Forelimb muscle (tissue), 1 donor: ENCODE measurements around the gene STK32B. TPM values are rescaled to one million over a fixed set of nuclear protein-coding genes. Genes with fewer than 3 reads are reported as not detected.

Source experiments
- DNase-seq: peaks from one replicate; pipeline ENCODE4 v3.0.0-alpha.2; 2013; ENCODE audit warnings: low read depth
- polyA plus RNA-seq: library from polyadenylated mRNA; unstranded; fragments of 120-200 nt; gene quantifications from one replicate; pipeline ENCODE4 v1.2.1, GENCODE V29; 2013; ENCODE audit not compliant: insufficient read length

STK32B gene
- polyA plus RNA-seq, 1 donor, result 5.4 TPM

GRCh38 chr4:5124876-5125275 is 73.6 kb downstream of the STK32B start:
- DNase-seq, result no peak

DNA sequence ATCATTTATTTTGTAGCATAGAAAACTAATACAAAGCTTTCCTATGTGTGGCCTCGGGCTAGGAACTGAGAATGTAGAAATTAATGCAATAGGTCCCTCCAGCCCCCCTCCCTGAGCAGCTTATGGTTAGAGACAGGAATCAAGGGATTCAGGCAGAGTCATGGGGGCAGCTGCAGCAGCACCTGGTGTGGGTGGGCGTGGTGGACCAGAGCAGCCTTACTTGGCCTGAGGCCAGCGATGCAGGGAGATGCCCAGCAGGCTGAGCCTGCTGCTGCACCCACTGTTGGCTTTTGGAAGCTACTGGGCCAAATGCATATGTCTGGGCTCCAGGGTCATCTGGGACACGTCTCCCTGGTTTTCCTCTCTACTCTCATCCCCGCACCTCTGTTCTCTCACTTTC is 74.0 kb downstream of the STK32B start:
- no peak for DNase-seq

GRCh38 chr4:5126231-5126630 is 75.0 kb downstream of the STK32B start:
- no peak for DNase-seq

- DNase-seq, result no peak
These were observed 75.6 kb downstream of the STK32B start for GRCh38 chr4:5126857-5127256.

GRCh38 chr4:5127556-5127955 is 76.3 kb downstream of the STK32B start:
- DNase-seq, result no peak

DNA sequence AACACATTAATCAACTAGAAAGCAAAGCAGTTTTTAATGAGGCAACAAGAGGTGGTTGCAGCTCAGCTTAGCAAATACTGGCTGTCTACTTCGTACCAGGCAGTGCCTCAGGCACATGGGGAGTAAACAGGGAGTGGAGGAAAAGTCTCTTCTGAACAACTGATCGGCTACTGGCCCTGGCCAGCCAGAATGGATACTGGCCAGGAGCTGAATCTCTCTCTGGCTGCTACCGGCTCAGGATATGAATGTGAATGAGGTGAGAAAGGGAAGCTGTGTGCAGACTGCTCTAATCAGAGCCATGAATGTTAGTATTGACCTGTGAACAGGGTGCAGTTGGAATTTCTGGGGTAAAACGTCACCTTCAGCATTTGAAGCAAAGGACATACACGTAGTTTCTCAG is 77.3 kb downstream of the STK32B start:
- DNase-seq, result no peak

- no peak for DNase-seq
These were observed 81.9 kb downstream of the STK32B start for GRCh38 chr4:5133201-5133600.

DNA sequence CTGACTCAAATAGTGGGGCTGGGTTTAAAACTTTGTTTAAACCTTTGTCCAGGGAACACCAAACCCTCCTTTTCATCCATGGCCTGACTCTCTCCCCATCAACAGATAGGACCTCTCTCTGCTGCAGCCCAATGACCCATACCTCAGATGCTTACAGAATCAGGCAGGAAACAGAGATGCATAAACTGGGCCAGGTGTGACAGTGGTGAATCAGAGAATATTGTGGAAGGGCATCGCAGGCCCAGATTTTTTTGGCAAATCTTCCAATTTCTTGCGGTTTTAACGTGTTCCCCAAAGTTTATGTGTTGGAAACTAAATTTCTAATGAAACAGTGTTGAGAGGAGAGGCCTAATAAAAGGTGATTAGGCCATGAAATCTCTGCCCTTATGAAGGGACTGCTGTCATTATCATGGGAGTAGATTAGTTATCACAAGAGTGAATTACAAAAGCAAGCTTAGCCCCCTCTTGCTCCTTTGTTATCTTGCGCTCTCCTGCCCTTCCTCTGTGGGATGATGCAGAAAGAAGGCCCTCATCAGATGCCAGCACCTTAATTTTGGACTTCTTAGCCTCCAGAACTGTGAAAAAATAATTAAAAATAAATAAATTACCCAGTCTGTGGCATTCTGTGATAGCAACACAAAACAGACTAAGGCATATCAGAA is 82.8 kb downstream of the STK32B start:
- no peak for DNase-seq

GRCh38 chr4:5134620-5135019 is 83.3 kb downstream of the STK32B start:
- DNase-seq, result no peak

GRCh38 chr4:5137226-5137625 is 85.9 kb downstream of the STK32B start:
- no peak for DNase-seq

DNA sequence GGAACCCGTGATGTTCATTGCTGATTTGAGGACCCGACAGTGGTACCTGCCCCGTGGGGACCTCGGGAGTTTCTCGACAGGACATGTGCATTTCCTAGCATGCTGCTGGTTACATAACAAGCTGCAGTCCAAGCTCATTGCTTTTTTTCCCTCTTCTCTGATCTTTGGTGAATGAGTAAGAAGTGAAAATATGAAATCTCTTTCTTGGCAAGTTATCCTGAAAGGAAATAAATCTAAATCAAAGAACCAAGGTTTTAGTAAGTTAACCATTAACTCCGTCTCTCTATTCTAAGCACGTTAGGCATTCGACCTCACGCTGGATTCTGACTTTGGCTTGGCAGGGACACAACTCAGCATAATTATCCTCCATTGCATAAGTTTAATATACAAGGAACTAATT is 86.6 kb downstream of the STK32B start:
- no peak for DNase-seq

DNA sequence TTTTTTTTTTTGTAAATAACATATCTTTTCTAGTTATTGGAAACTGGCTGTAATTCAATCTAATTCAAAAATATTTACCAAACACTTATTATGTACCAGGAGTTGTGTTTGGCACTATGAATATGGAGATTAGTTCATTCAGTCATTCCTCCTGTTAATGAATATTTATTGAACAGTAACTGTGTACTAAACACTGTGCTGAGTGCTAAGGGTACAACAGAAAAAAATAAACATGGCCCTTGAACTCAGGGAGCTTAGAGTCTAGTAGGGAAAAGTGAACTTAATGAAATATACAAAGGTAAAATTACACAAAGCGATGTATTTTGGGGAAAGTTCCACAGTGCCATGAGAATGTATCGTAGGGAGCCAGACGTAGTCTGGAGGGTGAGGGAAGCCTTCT is 87.1 kb downstream of the STK32B start:
- no peak for DNase-seq

DNA sequence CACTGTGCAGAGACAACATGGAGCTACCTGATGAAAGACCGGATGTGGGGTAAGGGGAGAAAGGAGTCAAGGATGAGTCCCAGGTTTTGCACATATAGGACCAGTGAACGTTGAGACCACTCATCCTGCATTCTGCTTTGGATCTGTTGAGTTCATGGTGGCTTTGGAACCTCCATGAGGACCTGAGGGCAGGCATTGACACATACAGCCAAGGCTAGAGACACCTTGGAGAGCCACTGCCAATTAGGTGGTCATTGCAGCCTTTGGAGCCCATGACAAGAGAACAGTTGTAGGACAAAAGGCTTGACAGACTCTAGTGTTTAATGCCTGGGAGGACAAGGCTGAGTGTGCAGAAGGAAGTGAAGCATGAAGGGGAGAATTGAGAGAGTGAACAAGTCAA is 87.9 kb downstream of the STK32B start:
- DNase-seq, result no peak

DNA sequence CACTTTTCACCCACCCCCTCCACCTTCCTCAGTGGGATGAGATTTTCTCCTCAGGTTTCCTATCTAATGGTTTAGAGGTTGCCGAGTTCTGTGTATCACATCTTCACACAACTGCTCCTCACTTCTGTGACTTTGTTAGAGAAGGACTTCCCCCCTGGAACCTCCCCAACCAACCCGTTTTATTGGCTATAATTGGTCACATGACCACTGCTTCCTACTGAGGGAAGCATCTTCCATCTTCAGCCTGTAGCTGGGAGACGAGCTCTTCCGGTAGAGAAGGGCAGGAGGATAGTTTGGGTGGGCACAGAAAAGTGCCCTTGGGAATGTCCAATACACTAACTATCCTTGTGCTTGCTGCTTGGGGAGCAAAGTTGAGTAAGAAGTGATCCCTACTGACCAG is 90.5 kb downstream of the STK32B start:
- DNase-seq, result no peak

DNA sequence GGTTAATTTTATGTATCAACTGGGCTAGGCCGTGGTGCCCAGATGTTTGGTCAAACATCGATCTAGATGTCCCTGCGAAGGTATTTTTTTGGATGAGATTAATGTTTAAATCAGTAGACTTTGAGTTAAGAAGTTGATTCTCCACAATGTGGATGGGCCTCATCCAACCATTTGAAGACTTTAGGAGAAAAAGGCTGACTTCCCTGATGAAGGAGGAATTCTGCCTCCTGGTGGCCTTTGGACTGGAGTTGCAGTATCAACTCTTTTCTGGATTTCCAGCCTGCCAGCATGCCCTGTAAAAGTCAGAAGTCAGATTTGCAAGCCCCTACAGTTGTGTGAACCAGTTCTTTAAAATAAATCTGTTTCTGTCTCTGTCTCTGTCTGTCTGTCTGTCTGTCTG is 91.4 kb downstream of the STK32B start:
- no peak for DNase-seq

DNA sequence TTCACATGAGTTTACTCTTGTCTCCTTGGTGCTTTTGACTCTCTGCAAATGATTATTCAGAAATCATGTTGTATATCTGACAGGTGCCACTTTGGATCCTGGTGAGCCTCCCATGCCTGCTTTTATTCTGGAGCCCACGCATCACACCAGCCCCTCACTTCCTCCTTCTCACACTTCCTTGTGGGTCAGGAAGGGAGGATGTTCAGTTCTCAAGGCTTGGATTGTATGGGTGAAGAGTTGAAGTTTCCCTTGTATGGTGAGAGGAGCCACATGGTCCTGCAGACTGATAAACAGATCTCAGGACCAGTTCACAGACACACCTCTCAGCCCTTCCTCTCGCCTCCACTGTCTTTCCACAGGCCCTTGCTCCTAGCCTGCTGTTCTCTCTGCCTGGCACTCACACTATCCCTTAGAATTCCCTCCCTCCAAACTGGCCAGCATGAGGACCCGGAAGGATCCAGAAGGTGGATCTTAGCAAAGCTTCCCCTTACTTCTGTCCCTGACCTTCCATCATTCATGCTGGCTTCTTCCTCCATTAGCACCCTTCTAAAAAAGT is 92.1 kb downstream of the STK32B start:
- no peak for DNase-seq

DNA sequence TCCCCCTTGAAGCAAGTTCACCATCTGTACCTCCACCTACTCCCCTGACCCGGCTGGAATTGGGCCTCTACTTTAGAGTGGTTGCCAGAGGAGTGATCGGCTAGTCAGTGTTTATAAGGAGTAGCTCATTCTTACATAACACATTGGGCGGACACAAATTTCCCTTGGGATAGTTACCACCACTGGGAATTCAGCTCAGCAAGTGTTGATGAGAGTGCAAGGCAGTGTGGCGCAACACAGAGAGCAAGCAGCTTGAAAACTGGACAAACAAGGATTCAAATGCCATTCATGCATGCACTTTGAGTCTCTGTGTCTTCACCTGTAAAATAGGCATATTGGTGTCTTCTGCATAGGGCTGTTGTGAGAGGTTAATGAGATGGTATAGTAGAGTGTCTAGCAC is 92.7 kb downstream of the STK32B start:
- DNase-seq, result no peak

GRCh38 chr4:5144384-5144783 is 93.1 kb downstream of the STK32B start:
- no peak for DNase-seq

- no peak for DNase-seq
These were observed 95.0 kb downstream of the STK32B start for GRCh38 chr4:5146248-5146647.

- no peak for DNase-seq
These were observed 101.2 kb downstream of the STK32B start for GRCh38 chr4:5152521-5152920.

- DNase-seq, result peak; percentile 36
These were observed 105.4 kb downstream of the STK32B start for GRCh38 chr4:5156682-5157081.

DNA sequence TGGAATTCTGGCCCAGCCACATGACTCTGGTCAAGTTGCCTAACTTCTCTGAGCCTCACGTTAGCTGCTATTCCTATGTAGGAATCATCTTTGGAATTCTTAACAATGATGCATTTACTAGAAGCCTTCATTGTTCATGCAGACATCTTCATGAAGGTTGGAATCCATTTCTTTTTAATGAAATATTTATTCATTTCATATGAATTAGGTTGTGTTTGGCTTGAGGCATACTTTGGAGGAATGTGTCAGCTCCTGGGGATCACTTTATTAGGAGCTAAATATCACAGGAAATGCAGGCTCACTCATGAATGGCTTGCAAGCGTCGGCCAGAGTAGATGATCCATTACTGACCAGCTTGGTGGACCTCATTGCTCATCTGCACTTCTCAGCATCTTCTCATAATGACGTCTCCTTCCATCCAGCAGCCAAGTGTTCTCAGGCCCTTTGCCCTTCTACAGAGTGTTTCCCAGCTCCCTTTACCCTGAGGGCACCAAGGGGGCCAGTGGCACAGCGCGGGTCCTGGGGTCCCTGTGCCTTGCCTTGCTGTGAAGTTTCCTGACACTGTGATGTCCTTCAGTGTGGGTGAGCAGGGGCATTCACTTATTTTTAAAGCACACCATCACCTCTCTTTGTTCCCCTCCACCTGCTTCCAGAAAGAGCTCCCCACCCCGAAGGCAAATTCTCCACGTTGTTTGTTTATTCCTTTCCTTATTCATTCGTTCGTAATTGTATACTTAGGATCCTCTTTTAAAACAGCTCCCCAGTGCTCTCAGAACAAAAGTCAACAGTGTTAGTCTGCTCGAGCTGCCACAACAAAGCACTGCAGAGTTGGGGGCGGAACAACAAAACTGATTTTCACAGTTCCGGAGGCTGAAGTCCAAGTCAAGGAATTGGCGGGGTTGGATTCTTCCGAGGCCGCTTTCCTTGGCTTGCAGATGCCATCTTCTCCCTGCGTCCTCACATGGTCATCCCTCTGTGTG is 106.8 kb downstream of the STK32B start:
- no peak for DNase-seq

DNA sequence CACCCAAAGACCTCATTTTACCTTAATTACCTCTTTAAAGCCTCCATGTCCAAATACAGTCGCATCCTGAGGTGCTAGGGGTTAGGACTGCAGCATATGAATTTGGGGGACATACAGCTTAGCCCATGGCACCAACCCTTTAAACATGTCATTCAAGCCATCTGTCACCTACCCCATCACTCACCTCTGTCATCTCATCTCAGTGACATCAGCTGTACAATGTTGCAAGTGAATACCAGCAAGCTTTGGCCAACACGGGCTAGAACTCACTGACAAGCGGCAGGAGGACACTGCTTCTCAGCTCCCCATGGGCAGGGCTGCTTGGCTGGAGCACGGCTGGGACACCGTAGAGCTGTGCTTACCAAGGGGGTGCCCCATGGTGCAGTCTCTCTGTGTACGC is 107.5 kb downstream of the STK32B start:
- no peak for DNase-seq
